GM06990 (cell line): Measurements from ENCODE around the gene AGMO.

Source experiments
- DNase-seq: peaks from one replicate; pipeline ENCODE4 v3.0.0-alpha.2; 2011; ENCODE audit not compliant: insufficient read length; ENCODE audit errors: extremely low read depth
- H3K27me3 ChIP-seq: replicated peaks from 2 replicates; pipeline ENCODE4 v1.6.0; 2011; ENCODE audit warnings: low read length; ENCODE audit not compliant: control insufficient read depth, insufficient read depth
- H3K36me3 ChIP-seq: 2 replicates; pipeline ENCODE4 v1.5.1; 2011; ENCODE audit warnings: low read length; ENCODE audit not compliant: control insufficient read depth, insufficient read depth
- H3K4me3 ChIP-seq: replicated peaks from 2 replicates; pipeline ENCODE4 v1.5.1; 2011; ENCODE audit warnings: low read depth, mild to moderate bottlenecking, control low read depth, low read length
- CTCF ChIP-seq: IDR thresholded peaks from 2 replicates; pipeline ENCODE4 v1.5.1; 2011; ENCODE audit warnings: low read length, control low read depth, mild to moderate bottlenecking, inconsistent platforms; ENCODE audit not compliant: insufficient read depth, poor library complexity, severe bottlenecking

AGMO gene

DNA sequence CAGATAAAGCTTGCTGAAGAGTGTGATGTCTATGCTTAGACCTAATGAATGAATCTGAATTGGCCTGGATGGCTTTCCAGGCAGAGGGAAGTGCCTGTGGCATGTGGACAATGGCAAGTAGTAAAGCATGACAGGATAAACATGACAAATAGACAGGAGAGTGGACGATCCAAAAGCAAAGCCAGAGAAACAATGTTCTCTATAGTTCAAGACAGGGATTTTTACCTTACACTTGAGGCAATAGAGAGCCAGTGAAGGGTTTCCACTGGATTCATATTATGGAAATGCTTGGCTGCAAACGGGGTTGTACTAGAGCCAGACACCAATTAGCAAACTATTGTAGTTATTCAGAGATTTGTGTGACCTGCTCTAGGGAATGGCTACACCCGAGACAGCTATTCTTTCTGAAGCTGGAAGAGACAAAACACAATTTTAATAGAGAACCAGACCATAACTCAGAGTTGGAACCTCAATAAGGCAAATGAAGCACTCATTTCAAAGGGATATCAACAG is 2.3 kb downstream of the AGMO start:
- Histone ChIP-seq H3K36me3 (no peaks in the 10 kb centered on the region), H3K4me3 (no peak overlapping the region), H3K27me3 (no peaks in the 10 kb centered on the region)
- no peak for TF ChIP-seq CTCF
- DNase-seq, result no peak

- no peaks in the 10 kb centered on the region for H3K27me3 ChIP-seq
- H3K36me3 ChIP-seq, result no peaks in the 10 kb centered on the region
- no peak for TF ChIP-seq CTCF
- H3K4me3 ChIP-seq, result no peak overlapping the region
- DNase-seq, result no peak
Observed at GRCh38 chr7:15558756-15559155, 3.1 kb downstream of the AGMO start.

DNA sequence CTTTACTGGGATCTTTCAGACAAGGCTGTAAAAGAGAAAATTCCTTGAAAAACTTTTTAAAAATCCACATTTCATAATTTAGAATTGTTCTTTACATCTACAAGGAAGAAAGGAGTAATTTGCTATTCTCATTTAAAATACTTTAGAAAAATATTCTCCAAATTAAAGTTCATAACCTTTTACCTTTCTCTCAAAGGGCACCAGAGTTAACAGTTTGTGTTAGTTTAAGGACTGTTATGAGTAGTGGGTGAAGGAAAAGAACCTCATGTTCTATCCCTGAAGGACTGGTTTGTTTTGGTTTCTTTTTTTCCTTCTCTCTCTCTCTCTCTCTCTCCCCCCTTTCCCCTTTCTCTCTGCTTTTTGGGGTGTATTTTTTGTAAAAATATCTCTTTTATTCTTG is 4.1 kb downstream of the AGMO start:
- no peaks in the 10 kb centered on the region for H3K36me3 ChIP-seq
- no peak overlapping the region for H3K4me3 ChIP-seq
- TF ChIP-seq CTCF, result no peak
- no peaks in the 10 kb centered on the region for H3K27me3 ChIP-seq
- no peak for DNase-seq

DNA sequence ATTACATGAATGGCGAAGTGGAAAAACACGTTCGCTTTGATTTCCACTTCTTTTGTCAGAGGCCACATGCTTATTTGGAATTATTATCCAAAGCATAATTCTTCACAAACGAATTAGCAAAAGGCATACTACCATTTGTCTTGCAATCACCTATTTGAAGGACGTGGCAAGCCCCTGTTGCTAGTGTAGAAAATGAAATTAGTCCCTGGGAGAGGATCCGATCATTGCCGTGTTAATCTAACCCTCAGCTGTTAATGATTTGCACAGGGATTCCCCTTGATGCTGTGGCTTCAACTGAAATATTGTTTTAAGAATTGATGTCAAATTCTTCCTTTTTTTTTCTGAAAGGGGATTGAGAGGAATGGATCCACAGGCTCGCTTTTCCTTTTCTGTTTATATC is 4.6 kb downstream of the AGMO start:
- no peak for TF ChIP-seq CTCF
- DNase-seq, result no peak
- H3K27me3 ChIP-seq, result no peaks in the 10 kb centered on the region
- H3K4me3 ChIP-seq, result no peak overlapping the region
- no peaks in the 10 kb centered on the region for H3K36me3 ChIP-seq

GRCh38 chr7:15556339-15557105 is 5.3 kb downstream of the AGMO start:
- no peaks in the 10 kb centered on the region for H3K27me3 ChIP-seq
- DNase-seq, result no peak
- H3K4me3 ChIP-seq, result no peak overlapping the region
- H3K36me3 ChIP-seq, result no peaks in the 10 kb centered on the region
- TF ChIP-seq CTCF, result no peak
